ENCODE results near the gene CERS6. TPM values are rescaled to one million over a fixed set of nuclear protein-coding genes. Genes with fewer than 3 reads are reported as not detected.
A peak's percentile ranks its signal among the peaks of the same experiment; 100 is the strongest.

Gene CERS6
- total RNA-seq, 2 donors from 2014 or later = 11.2 to 18.5 TPM

DNA sequence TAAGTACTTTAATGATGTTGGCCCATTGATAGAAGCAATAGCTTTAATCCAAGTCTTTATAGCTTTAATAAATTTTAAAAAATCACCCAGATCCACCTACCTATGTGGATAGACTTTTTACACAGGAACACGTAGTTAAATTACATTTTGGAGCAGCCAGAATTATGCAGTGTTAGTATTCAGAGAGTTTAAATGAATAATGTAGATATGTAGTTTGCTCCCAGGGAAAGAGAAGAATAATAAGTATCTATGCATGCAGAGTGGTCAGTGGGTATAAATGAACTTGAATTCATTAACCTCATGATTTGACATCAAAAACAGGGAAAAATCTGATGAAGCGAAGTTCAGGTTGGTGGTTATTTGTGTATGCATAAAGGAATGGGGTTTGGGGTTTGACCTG lies 146.3 kb downstream of the CERS6 start:
- DNase-seq (no peak), ATAC-seq (replicated peaks in 1 of 2) (no peak)
- no peak overlapping the region for H3K27ac Mint-ChIP-seq
- peaks cover 7 to 19% of the 10 kb centered on the region in 2 donors for H3K9me3 Mint-ChIP-seq
- H3K36me3 Mint-ChIP-seq (ENCODE audit: insufficient read depth in 2 of 2) = peaks cover 10 to 25% of the 10 kb centered on the region in 2 donors
- no peaks in the 10 kb centered on the region for H3K27me3 Mint-ChIP-seq (ENCODE audit: low read depth)
- no peaks in the 10 kb centered on the region for H3K4me1 Mint-ChIP-seq (ENCODE audit: low read depth)
- H3K4me3 Mint-ChIP-seq = no peak overlapping the region

DNA sequence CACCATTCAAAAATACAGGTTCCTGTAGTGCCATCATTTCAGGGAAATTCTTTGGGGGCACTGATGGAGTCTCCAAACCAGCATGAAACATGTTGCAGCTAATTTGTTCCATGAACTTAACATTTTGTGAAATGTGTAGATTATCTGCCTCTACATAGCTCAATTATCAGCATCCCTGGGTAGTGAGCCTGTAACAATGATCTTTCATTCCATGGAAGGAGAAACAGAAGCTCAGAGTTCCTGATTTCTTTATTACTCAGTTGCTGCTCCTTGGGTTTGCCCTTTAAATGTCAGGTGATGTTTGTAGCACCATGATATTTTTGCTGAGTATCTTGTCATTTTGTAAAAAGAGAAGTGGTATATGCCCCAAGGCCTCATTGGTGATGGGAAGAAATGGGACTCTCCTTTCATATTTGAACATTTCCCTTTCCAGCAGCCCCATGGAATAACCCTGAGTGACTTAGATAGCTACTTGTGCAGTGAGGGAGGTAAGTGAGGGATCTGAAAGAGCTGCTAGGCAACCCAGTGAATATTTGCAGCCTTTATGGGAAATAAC lies 146.9 kb downstream of the CERS6 start:
- H3K36me3 Mint-ChIP-seq (ENCODE audit: insufficient read depth in 2 of 2) = peaks cover 10 to 23% of the 10 kb centered on the region in 2 donors
- no peak overlapping the region for H3K27ac Mint-ChIP-seq
- ATAC-seq (replicated peaks in 1 of 2) (no peak), DNase-seq (no peak)
- H3K9me3 Mint-ChIP-seq = peaks cover 7 to 19% of the 10 kb centered on the region in 2 donors
- H3K4me1 Mint-ChIP-seq (ENCODE audit: low read depth) = no peaks in the 10 kb centered on the region
- H3K27me3 Mint-ChIP-seq (ENCODE audit: low read depth) = no peaks in the 10 kb centered on the region
- H3K4me3 Mint-ChIP-seq = no peak overlapping the region

DNA sequence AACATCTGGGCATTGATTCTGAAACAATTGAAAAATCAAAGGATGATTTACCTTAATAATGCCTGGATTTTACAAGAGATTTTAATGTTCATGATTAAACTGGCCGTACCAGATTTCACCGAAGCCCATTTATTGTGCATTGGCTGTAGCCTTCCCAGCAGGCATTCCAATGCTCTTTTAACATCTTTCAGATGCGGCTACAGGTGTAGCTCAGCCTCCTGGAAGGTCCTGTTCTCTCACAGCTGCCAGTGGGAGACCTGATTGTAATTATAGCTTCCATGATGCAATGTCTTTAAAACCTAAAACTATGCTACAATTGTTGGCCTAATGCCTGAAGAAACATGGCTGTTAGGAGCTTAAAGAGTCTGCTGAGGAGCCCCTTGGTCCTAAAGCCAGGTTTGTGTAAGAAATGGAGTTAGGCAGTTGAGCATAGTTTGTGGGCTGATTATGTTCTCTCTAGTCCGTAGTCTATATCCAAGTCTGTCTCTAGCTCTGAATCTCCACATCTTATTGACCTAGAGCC lies 147.4 kb downstream of the CERS6 start:
- H3K36me3 Mint-ChIP-seq (ENCODE audit: insufficient read depth in 2 of 2) = peaks cover 10 to 23% of the 10 kb centered on the region in 2 donors
- H3K27ac Mint-ChIP-seq = no peak overlapping the region

DNA sequence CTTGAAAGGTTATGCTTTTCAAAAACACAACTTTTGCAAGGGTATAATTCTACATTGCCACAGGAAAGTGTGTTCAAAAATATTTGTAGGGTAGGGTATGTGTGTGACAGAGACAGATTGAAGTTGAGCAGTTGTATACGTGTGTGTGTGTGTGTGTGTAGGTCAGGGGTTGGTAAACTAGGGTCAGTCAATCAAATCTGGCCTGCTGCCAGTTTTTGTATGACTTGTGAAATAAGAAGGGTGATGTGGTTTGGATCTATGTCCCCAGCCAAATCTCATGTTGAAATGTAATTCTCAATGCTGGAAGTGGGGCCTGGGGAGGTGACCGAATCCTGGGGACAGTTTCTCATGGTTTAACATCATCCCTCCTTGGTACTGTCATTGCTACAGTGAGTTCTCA lies 148.2 kb downstream of the CERS6 start:
- Mint-ChIP-seq H3K4me1 (ENCODE audit: low read depth) (peaks cover 7% of the 10 kb centered on the region), H3K4me3 (no peak overlapping the region), H3K27me3 (ENCODE audit: low read depth) (no peaks in the 10 kb centered on the region), H3K9me3 (peaks cover 7 to 19% of the 10 kb centered on the region in 2 donors), H3K36me3 (ENCODE audit: insufficient read depth in 2 of 2) (peaks cover 10 to 23% of the 10 kb centered on the region in 2 donors), H3K27ac (peak overlapping the region; percentile 11)
- no peak for DNase-seq
- no peak for ATAC-seq (replicated peaks in 1 of 2)

More for the DNA sequence above, 147.4 kb downstream of the CERS6 start:
- no peak for ATAC-seq (replicated peaks in 1 of 2)
- Mint-ChIP-seq H3K4me3 (no peak overlapping the region), H3K9me3 (peaks cover 7 to 19% of the 10 kb centered on the region in 2 donors), H3K27me3 (ENCODE audit: low read depth) (no peaks in the 10 kb centered on the region), H3K4me1 (ENCODE audit: low read depth) (peaks cover 2% of the 10 kb centered on the region)
- DNase-seq = no peak

DNA sequence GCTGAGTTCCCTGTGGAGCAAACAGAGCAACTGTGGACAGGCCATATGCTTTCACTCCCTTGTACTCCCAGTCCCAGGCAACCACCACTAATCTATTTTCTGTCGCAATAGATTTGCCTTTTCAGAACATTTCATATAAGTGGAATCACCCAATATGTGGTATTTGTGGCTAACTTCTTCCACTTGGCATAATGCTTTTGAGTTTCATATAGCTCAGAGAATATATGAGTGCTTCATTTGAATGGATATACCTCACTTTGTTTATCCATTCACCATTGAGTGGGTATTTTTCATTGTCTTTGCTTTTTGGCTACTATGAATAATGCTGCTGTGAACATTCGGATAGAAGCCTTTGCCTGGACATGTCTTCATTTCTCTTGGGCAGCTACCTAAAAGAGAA lies 151.9 kb downstream of the CERS6 start:
- Mint-ChIP-seq H3K36me3 (ENCODE audit: insufficient read depth in 2 of 2) (peaks cover 10 to 22% of the 10 kb centered on the region in 2 donors), H3K4me3 (no peak overlapping the region), H3K9me3 (peaks cover 9 to 19% of the 10 kb centered on the region in 2 donors), H3K4me1 (ENCODE audit: low read depth) (peaks cover 23% of the 10 kb centered on the region), H3K27ac (no peak overlapping the region), H3K27me3 (ENCODE audit: low read depth) (no peaks in the 10 kb centered on the region)
- ATAC-seq (replicated peaks in 1 of 2) (peak in 1 of 2 donors; percentile 53), DNase-seq (no peak)

DNA sequence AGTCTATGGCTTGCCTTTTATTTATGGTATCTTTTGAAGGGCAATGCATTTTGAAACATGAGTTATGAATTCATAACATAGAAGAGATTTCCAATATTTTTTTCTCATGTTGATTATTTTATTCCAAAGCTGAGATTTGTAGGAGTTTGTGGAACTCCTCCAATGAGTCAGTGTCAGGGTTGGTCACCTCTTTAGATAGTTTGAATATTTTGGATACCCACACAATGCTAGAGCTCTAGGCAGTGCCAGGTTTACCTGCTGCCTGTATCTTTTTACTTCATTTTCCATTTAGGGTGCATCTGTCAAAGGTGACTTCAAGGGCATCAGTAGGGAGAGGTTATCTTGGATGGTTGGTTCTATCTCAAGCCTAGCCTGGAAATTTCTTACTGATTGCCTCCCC lies 152.7 kb downstream of the CERS6 start:
- Mint-ChIP-seq H3K4me1 (ENCODE audit: low read depth) (peaks cover 23% of the 10 kb centered on the region), H3K9me3 (peaks cover 11 to 19% of the 10 kb centered on the region in 2 donors), H3K4me3 (no peak overlapping the region), H3K27me3 (ENCODE audit: low read depth) (no peaks in the 10 kb centered on the region), H3K27ac (no peak overlapping the region), H3K36me3 (ENCODE audit: insufficient read depth in 2 of 2) (peaks cover 10 to 22% of the 10 kb centered on the region in 2 donors)
- DNase-seq = no peak
- ATAC-seq (replicated peaks in 1 of 2) = no peak

DNA sequence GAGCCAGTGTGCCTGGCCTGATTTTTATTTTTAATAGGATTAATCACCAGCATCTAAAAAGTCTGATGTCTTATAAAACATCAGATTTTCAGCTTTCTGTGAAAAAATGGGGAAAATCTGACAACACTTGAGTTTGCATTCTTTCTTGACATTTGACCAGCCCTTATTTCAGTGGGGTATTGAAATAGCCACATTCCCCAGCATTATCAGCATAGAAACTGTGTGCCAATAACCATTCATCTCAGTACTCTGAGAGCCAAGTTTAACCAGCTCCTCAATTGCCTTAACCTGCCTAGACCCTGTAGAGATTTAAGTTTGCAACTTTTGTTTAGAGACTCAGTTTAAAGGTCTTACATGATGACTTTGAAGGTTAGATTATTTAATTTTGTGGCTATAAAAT lies 155.0 kb downstream of the CERS6 start:
- Mint-ChIP-seq H3K9me3 (peaks cover 5 to 9% of the 10 kb centered on the region in 2 donors), H3K27ac (no peak overlapping the region), H3K27me3 (ENCODE audit: low read depth) (no peaks in the 10 kb centered on the region), H3K4me3 (no peak overlapping the region), H3K4me1 (ENCODE audit: low read depth) (peaks cover 23% of the 10 kb centered on the region), H3K36me3 (ENCODE audit: insufficient read depth in 2 of 2) (peaks cover 2 to 18% of the 10 kb centered on the region in 2 donors)
- ATAC-seq (replicated peaks in 1 of 2) = no peak
- no peak for DNase-seq

DNA sequence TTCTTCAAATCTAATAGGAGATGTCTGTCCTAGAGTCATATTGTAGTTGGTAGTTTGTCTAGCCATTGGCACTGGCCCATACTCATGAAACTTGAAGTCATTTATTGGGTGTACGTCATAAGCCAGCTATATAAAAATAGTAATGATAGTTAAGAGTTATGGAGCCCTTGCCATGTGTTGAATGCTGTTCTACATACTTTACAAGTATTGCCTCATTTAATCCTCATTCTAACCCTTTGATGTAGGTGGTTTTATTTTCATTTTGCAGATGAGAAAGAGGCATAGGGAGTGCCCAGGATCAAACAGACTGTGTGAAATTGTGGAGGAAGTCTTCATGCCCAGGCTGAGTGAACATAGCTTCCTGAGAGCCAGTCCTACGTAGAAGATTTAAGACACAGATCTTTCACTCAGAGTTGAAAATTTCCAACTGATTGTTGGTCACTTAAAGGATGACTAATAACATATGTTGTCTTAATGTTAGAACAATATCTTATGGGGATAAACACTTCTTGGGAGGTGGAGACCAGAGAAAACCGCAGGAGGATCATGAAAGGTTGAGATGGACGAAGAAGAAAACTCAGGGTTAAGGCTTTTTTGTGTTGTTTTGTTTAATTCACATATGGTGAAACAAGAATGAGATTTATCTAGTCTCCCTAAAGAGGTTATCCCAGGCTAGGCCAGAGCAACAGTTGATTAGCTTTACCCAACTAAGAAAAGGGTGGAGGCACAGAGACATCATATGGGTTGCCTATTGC lies 156.0 kb downstream of the CERS6 start:
- ATAC-seq (replicated peaks in 1 of 2) (no peak), DNase-seq (no peak)
- peaks cover 0 to 8% of the 10 kb centered on the region in 2 donors for H3K9me3 Mint-ChIP-seq
- no peaks in the 10 kb centered on the region for H3K27me3 Mint-ChIP-seq (ENCODE audit: low read depth)
- no peak overlapping the region for H3K27ac Mint-ChIP-seq
- H3K36me3 Mint-ChIP-seq (ENCODE audit: insufficient read depth in 2 of 2) = peaks cover 0 to 14% of the 10 kb centered on the region in 2 donors
- H3K4me3 Mint-ChIP-seq = no peak overlapping the region
- peaks cover 23% of the 10 kb centered on the region for H3K4me1 Mint-ChIP-seq (ENCODE audit: low read depth)

DNA sequence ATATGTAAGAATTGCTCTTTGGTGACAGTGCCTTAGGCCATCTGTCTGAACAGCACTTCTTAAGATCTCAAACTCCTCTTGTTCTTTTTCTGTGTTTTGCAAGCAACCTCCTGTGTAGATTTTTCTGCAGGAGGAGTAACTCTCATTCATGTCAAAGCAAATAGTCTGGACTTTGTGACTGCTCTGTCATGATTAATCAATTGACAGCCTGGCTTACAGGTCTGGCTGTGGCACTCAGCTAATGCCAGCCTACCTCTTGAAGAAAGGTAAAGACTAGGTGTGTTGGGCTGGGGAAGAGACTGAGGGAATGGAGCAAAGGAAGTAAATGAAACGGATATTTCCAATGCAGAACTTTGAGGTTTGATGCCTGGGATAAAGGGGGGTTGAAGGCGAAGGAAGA lies 156.6 kb downstream of the CERS6 start:
- peaks cover 0 to 8% of the 10 kb centered on the region in 2 donors for H3K9me3 Mint-ChIP-seq
- H3K4me1 Mint-ChIP-seq (ENCODE audit: low read depth) = peaks cover 23% of the 10 kb centered on the region
- DNase-seq = no peak
- ATAC-seq (replicated peaks in 1 of 2) = no peak
- H3K27me3 Mint-ChIP-seq (ENCODE audit: low read depth) = no peaks in the 10 kb centered on the region
- no peak overlapping the region for H3K27ac Mint-ChIP-seq
- peaks cover 0 to 14% of the 10 kb centered on the region in 2 donors for H3K36me3 Mint-ChIP-seq (ENCODE audit: insufficient read depth in 2 of 2)
- no peak overlapping the region for H3K4me3 Mint-ChIP-seq

DNA sequence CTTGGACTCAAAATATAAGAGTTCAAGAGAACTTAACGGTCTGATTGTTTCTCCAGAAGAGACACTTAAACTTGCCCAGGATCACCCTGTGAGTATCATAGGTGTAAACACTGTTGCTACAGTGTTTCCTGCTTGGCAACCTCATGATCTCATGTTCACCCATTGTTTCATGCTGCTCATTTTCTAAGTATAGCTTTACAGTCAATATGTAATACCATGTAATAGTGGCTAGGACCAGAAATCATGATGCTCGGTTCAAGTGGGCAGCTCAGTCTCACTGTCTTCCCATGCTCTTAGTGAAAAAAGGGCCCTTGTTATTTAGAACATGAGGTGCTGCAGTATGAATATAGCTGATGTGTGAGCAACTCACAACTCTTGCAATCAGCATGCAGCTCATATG lies 157.5 kb downstream of the CERS6 start:
- no peak for DNase-seq
- H3K4me1 Mint-ChIP-seq (ENCODE audit: low read depth) = peaks cover 21% of the 10 kb centered on the region
- H3K27me3 Mint-ChIP-seq (ENCODE audit: low read depth) = no peaks in the 10 kb centered on the region
- peaks cover 0 to 8% of the 10 kb centered on the region in 2 donors for H3K9me3 Mint-ChIP-seq
- no peak for ATAC-seq (replicated peaks in 1 of 2)
- peaks cover 0 to 14% of the 10 kb centered on the region in 2 donors for H3K36me3 Mint-ChIP-seq (ENCODE audit: insufficient read depth in 2 of 2)
- H3K27ac Mint-ChIP-seq = no peak overlapping the region
- H3K4me3 Mint-ChIP-seq = no peak overlapping the region

DNA sequence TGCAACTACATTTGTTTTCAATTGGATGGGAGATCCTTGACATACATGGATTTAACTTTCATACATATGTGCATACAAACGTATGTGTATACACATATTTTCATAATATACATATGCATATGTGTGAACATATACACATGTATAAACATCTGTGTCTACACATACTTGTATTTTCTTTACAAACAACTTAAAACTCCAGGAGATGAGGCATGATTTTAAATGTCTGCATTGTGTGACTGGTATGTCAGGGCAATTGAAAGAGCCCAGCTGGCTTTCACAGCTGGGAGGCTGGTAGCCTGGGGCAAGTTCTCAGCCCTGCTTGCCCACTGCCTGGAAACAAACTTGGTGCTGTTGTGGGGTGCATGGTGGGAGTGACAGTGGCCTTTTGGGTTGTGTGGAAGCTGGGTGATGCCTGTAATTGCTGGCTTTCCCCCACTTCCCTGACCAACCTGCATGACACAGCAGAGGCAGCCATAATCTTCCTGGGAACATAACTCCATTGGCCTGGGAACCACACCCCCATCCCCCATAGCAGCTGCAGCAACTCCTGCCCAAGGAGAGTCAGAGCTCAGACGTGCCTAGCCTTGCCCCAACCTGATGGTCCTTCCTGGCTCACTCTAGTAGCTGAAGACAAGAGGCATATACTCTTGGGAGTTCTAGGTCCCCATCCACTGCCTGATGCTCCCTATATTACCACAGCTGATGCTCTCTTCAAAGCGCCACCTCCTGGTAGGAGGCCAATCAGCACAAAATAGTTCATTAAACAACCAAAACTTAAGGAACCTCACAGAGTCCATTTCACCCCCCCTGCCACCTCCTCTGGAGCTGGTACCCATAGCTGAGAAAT lies 158.3 kb downstream of the CERS6 start:
- Mint-ChIP-seq H3K4me3 (no peak overlapping the region), H3K27ac (no peak overlapping the region), H3K9me3 (peaks cover 2 to 8% of the 10 kb centered on the region in 2 donors), H3K27me3 (ENCODE audit: low read depth) (no peaks in the 10 kb centered on the region), H3K4me1 (ENCODE audit: low read depth) (peaks cover 16% of the 10 kb centered on the region), H3K36me3 (ENCODE audit: insufficient read depth in 2 of 2) (peaks cover 0 to 14% of the 10 kb centered on the region in 2 donors)
- DNase-seq (no peak), ATAC-seq (replicated peaks in 1 of 2) (no peak)

DNA sequence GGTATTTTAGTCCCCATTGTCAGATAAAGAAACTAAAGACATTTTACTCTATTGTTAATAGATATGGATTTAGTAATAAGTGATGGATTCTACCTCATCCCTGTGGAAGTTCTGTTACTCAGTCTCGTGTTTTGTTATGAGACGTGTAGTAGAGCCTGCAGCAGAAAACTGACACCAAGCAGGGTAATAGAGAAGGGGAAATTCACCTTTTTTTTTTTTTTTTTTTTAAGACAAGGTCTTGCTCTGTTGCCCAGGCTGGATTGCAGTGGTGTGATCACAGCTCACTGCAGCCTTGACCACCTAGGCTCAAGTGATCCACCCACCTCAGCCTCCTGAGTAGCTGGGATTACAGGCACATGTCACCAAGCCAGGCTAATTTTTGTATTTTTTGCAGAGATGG lies 164.5 kb downstream of the CERS6 start:
- no peak overlapping the region for H3K4me3 Mint-ChIP-seq
- no peak for ATAC-seq (replicated peaks in 1 of 2)

DNA sequence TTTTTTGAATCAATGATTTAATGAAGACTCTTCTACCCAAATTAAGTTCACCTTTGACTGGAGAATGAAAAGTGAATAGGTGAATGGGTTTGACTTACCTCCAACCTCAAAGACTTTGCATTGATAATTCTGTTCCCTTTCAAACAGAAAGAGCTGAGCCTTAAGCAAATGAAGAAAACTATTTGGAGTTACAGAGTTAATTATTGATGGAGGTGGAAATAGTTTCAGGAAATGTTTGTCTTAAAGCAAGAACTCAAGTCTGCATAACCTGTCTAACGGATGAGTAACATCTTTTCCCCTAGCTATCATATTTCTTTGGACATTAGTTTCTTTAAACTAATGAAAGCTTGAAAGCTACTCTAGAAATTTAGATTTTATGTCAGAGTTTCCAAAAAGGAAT lies 166.5 kb downstream of the CERS6 start:
- ATAC-seq (replicated peaks in 1 of 2) (no peak), DNase-seq (no peak)
- Mint-ChIP-seq H3K4me1 (ENCODE audit: low read depth) (peaks cover 8% of the 10 kb centered on the region), H3K9me3 (peaks cover 0 to 2% of the 10 kb centered on the region in 2 donors), H3K27me3 (ENCODE audit: low read depth) (no peaks in the 10 kb centered on the region), H3K27ac (no peak overlapping the region), H3K4me3 (no peak overlapping the region), H3K36me3 (ENCODE audit: insufficient read depth in 2 of 2) (no peaks in the 10 kb centered on the region)

More for the DNA sequence above, 164.5 kb downstream of the CERS6 start:
- Mint-ChIP-seq H3K27me3 (ENCODE audit: low read depth) (no peaks in the 10 kb centered on the region), H3K27ac (no peak overlapping the region), H3K36me3 (ENCODE audit: insufficient read depth in 2 of 2) (peaks cover 0 to 2% of the 10 kb centered on the region in 2 donors), H3K4me1 (ENCODE audit: low read depth) (no peaks in the 10 kb centered on the region), H3K9me3 (peaks cover 2% of the 10 kb centered on the region in 2 donors)
- no peak for DNase-seq
